ENCODE measurements around the gene PCNP.

DNA sequence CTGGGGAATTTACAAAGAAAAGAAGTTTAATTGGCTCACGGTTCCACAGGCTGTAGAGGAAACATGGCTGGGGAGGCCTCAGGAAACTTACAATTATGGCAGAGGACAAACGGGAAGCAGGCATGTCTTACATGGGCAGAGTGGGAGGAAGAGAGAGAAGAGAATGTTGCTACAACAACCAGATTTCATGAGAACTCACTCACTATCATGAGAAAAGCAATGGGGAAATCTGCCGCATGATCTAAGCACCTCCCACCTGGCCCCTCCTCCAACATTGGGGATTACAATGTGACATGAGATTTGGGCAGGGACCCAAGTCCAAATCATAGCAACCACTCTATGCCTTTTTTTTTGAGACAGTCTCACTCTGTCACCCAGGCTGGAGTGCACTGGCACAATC is 28.8 kb downstream of the PCNP start:
- TF ChIP-seq, protein P1, sequence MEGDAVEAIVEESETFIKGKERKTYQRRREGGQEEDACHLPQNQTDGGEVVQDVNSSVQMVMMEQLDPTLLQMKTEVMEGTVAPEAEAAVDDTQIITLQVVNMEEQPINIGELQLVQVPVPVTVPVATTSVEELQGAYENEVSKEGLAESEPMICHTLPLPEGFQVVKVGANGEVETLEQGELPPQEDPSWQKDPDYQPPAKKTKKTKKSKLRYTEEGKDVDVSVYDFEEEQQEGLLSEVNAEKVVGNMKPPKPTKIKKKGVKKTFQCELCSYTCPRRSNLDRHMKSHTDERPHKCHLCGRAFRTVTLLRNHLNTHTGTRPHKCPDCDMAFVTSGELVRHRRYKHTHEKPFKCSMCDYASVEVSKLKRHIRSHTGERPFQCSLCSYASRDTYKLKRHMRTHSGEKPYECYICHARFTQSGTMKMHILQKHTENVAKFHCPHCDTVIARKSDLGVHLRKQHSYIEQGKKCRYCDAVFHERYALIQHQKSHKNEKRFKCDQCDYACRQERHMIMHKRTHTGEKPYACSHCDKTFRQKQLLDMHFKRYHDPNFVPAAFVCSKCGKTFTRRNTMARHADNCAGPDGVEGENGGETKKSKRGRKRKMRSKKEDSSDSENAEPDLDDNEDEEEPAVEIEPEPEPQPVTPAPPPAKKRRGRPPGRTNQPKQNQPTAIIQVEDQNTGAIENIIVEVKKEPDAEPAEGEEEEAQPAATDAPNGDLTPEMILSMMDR (IDR thresholded peaks at IDR 0.05; ENCODE audit: insufficient read depth, low read length, poor library complexity, severe bottlenecking): no peak
- no peak for TF ChIP-seq EZH2phosphoT487 (conservative IDR thresholded peaks at IDR 0.05; ENCODE audit: low read length)
